ENCODE results near the gene C9orf152. TPM values are rescaled to one million over a fixed set of nuclear protein-coding genes. Genes with fewer than 3 reads are reported as not detected.

Gene C9orf152
- total and polyA plus RNA-seq, 2 of the 13 experiments (the other 11 are each of a cell fraction or from before 2014, with no cell fraction given) = 0.24 to 0.48 TPM

- TF ChIP-seq ZNF34 (CRISPR knock-in tag; IDR thresholded peaks at IDR 0.05; ENCODE audit: borderline replicate concordance) (no peak), ZFP1 (CRISPR knock-in tag; IDR thresholded peaks at IDR 0.05) (peak; percentile 27; the same call in 1 of the 2 replicates), PCBP1 (IDR thresholded peaks at IDR 0.05; ENCODE audit: borderline replicate concordance, low read depth, low read length) (no peak), JUN (CRISPR knock-in tag; IDR thresholded peaks at IDR 0.05) (no peak), HNF4A (CRISPR knock-in tag; IDR thresholded peaks at IDR 0.05) (no peak), WIZ (CRISPR knock-in tag; IDR thresholded peaks at IDR 0.05) (no peak), CC2D1A (CRISPR knock-in tag; IDR thresholded peaks at IDR 0.05) (no peak), ZNF496 (CRISPR knock-in tag; IDR thresholded peaks at IDR 0.05; ENCODE audit: insufficient replicate concordance) (no peak), AFF4 (CRISPR knock-in tag; IDR thresholded peaks at IDR 0.05) (no peak), ERF (CRISPR knock-in tag; IDR thresholded peaks at IDR 0.05) (0 out of 2 replicates have a peak, but pooled peaks have one; percentile 24), ZNF256 (CRISPR knock-in tag; conservative IDR thresholded peaks at IDR 0.05) (no peak), MBD4 (IDR thresholded peaks at IDR 0.05; ENCODE audit: borderline replicate concordance, low read length) (no peak), ISX (CRISPR knock-in tag; conservative IDR thresholded peaks at IDR 0.05) (no peak), ISL2 (CRISPR knock-in tag; IDR thresholded peaks at IDR 0.05) (no peak), SIN3B (IDR thresholded peaks at IDR 0.05; ENCODE audit: low read length) (no peak), ZNF432 (CRISPR knock-in tag; IDR thresholded peaks at IDR 0.05; ENCODE audit: borderline replicate concordance) (no peak), ZZZ3 (CRISPR knock-in tag; IDR thresholded peaks at IDR 0.05; ENCODE audit: borderline replicate concordance) (no peak), KLF15 (CRISPR knock-in tag; IDR thresholded peaks at IDR 0.05; ENCODE audit: borderline replicate concordance) (no peak), ZNF333 (CRISPR knock-in tag; IDR thresholded peaks at IDR 0.05; ENCODE audit: borderline replicate concordance) (no peak), KLF16 (CRISPR knock-in tag; IDR thresholded peaks at IDR 0.05) (peak in 1 of 2 experiments; percentile 65; a peak in 1 of 4 replicates), KAT8 (CRISPR knock-in tag; IDR thresholded peaks at IDR 0.05) (no peak), KDM5A (IDR thresholded peaks at IDR 0.05; ENCODE audit: borderline replicate concordance, low read length) (no peak), ZNF772 (CRISPR knock-in tag; IDR thresholded peaks at IDR 0.05) (no peak), SRY (CRISPR knock-in tag; IDR thresholded peaks at IDR 0.05) (no peak), ZNF451 (CRISPR knock-in tag; IDR thresholded peaks at IDR 0.05) (no peak), ZNF839 (CRISPR knock-in tag; IDR thresholded peaks at IDR 0.05; ENCODE audit: borderline replicate concordance) (no peak), ADNP (CRISPR knock-in tag; IDR thresholded peaks at IDR 0.05) (no peak), POGZ (CRISPR knock-in tag; IDR thresholded peaks at IDR 0.05) (0 out of 2 replicates have a peak, but pooled peaks have one; percentile 27)
These were observed 24.5 kb downstream of the C9orf152 start (continued) for GRCh38 chr9:110183208-110184145.

All from HepG2 (cell line).